Stimulated activated CD4-positive, alpha-beta T cell treated with anti-CD3 and anti-CD28 coated beads, Interleukin-1b, Interleukin-23, amount 100 ng/mL, for 4 hours (primary cell): ENCODE data around the gene USO1.
"Not testable (repeated sequence)": the region's sequence is repeated elsewhere in the genome, so short reads cannot be mapped to it uniquely, and the experiment has no call there.

Experiments
- DNase-seq, 2 donors: peaks; one replicate each; pipeline ENCODE4 v3.0.0-alpha.2; 2020; ENCODE audit warnings: low read depth in 2 of 2

The USO1 gene

DNA sequence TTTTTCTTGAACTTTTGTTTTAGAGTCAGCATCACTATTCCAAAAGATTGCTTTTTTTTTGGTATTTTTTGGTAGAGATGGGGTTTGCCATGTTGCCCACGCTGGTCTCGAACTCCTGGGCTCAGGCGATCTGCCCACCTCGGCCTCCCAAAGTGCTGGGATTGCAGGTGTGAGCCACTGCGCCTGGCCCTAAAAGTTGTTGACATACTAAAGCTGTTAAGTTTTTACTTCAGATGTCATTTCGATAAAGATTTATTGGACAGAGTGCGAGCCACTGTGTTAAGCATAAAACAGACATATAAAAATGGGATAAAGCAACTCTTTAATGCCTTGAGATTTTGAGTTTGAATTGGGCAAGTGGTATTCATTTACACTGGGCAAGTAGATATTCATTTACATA lies 28.3 kb downstream of the USO1 start:
- no peak for DNase-seq

DNA sequence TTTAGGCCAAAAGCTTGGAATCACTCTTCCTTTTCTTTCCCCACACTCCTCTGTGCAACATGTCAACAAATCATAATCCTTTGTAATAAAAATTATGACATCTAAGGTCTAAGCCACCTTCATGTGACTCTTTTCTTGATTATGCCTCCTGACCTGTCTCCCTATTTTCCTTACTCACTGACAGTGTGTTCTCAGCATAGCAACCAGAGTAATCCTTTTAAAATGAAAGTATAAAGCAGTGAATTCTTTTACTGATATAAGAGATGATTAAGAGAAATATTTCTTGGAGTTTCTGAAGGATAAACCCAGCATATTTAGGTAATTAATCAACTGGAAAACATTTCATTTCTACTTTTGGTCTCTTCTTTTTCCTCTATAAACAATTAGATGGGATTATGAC lies 44.7 kb downstream of the USO1 start:
- DNase-seq = no peak

DNA sequence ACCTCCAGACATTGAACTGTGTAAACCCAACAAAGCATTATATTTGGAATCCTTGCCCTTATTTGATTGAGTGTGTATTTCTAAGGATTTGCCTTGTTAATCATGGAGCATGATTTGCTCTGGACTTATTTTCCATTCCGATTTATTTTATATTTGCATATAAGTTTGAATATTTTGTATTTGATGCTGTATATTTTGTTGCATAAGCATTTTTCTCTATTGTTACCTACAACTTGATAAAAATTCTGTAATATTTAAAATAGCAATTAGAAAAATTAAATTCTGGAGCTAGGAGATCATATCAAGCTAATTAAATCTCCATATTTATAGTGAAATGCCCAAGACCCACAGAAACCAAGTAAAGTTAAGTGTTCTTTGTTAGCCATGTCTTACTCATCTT lies 47.2 kb downstream of the USO1 start:
- no peak for DNase-seq

DNA sequence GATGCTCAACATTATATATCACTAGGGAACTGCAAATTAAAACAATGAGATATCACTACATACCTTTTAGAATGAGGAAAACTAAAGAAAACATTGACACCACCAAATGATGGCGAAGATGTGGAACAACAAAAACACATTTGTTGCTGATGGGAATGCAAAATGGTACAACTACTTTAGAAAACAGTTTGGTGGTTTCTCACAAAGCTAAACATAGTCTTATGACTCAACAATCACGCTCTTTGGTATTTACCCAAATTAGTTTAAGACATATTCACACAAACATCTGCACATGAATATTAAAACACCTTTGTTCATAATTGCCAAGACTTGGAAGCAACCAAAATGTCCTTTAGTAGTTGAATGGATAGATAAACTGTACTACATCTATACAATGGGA lies 53.2 kb downstream of the USO1 start:
- DNase-seq = no peak

DNA sequence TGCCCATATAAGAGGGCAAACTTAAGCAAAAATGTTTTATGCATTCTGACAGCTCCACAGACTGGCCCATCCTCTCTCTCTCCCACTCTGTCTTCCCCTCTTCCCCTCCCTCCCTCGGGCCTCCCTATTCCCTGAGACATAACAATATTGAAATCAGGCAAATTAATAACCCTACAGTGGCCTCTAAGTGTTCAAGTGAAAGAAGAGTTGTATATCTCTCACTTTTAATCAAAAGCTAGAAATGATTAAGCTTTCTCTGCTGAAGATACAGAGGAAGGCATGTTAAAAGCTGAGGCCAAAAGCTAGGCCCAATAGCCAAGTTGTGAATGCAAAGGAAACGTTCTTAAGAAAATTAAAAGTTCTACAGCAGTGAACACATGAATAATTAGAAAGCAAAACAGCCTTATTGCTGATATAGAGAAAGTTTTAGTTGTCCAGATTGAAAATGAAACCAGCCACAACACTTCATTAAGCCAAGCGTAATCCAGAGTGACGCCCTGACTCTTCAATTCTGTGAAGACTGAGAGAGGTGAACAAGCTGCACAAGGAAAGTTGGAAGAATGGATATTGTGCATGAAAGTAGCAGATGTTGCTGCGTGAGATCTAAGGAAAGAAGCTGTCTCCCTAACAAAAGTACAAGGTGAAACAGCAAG lies 54.9 kb downstream of the USO1 start:
- DNase-seq = no peak

DNA sequence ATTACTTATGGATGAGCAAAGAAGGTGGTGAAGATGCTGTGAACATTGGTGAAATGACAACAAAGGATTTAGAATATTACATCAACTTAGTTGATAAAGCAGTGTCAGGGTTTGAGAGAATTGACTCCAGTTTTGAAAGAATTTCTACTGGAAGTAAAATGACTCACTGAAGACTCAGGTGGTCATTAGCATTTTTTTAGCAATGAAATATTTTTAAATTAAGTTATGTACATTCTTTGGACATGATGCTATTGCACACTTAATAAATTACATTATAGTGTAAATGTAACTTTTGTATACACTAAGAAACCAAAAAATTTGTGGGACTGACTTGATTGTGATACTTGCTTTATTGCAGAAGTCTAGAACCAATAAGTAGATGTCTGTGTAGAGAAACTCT lies 56.9 kb downstream of the USO1 start:
- DNase-seq = no peak

DNA sequence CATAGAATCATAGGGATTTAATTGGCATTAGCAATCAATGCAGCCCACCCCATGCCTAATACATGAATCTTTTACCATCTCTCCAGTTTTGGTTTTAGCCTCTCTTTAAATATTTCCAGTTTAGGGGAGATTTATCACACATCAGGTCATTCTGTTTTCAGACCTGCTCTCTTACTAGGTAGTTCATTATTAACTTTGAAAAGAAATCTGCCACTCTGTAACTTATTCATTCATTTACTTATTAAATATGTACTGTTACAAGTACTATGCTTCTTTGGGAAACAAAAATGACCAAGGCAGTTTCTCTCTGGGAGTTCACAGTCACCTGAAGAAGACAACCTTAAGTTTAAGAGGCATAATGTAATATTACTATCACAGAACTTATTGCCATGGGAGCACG lies 62.1 kb downstream of the USO1 start:
- DNase-seq = no peak

DNA sequence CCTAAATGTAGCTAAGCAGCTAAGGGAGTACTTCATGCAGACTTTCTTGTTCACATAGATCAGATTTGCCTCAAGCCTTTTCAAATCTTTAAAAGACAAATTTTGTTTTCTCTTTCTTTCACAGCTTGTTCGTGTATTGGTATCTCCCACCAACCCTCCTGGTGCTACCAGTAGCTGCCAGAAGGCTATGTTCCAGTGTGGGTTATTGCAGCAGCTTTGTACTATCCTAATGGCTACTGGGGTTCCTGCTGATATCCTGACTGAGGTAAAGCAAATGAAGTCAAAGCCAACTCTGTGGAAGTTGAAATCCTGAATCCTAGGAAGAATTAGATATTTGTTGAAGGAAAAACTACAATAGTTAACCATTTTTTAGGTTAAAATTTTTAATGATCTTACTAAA lies 62.6 kb downstream of the USO1 start:
- no peak for DNase-seq

DNA sequence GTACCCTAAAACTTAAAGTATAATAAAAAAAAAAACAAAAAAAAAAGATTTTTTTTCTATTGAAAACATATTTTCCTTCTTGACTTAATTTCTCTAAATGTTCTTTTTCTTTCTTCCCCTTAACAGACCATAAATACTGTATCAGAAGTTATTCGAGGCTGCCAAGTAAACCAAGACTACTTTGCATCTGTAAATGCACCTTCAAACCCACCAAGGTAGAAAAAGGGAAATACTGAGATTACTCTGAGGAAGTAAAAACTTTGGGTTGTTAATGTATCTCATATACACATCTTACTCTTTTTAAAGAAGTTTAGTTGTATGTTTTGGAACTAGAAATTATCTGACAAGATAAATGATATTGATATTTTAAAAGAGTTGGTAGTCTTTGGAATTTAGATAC lies 65.6 kb downstream of the USO1 start:
- no peak for DNase-seq

DNA sequence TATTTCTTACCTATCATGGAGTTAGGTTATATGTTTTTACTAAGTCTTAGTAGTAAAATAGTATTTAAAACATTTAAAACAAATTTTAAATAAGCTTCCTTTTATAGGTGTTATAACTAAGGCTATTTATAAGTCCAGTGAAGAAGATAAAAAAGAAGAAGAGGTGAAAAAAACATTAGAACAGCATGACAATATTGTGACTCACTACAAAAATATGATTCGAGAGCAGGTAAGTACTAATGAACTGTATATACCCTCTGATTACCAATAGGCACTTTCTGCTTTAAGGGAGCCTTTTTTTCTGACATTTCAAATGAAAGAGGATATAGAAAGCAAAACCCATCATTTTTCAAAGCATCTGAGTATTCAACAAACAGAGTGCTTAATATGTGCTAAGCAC lies 76.6 kb downstream of the USO1 start:
- no peak for DNase-seq

DNA sequence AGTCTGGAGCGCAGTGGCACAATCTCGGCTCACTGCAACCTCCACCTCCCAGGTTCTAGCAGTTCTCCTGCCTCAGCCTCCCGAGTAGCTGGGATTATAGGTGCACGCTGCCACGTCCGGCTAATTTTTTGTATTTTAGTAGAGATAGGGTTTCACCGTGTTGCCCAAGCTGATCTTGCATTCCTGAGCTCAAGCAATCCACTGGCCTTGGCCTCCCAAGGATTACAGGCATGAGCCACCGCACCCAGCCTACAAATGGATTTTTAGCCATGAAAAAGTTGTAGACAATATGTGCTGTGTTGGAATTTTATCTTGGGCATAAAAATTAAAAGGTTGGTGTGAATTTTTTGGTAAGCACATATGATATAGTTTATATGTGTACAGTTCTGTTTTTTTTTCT lies 81.7 kb downstream of the USO1 start:
- DNase-seq = not testable (repeated sequence)

DNA sequence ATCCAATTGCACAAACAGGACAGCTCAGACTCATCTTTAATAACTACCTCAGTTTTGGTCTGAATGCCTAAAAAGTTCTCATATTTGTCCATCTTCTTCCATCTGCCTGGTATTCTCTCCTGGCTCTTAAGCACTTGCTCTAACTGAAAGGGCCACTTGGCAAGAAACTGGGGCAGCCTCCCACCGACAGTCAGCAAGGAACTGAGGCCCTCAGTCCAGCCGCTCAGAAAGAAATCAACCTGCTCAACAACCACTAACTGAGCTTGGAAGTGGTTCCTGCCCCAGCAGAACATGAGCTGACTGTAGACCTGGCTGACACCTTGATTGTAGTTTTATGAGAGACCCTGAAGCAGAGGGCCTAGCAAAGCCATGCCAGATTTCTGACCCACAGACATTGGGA lies 93.5 kb downstream of the USO1 start:
- DNase-seq = no peak

DNA sequence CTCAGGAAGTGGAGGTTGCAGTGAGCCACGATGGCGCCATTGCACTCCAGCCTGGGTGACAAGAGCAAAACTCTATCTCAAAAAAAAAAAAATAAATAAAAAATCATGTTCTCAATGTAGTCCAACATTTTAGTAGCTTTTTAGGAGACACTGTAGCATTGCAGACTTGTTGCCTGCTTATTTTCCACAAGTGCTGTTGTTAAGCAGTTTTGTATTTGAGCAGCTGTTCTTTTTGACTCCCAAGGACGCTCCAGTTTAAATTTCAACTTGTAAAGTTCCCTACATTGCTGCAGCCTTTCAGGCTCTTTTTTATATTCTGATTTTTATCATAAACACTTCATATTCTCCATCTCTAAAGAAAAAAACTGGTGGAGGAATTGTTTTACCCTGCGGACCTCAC lies 94.7 kb downstream of the USO1 start:
- no peak for DNase-seq

DNA sequence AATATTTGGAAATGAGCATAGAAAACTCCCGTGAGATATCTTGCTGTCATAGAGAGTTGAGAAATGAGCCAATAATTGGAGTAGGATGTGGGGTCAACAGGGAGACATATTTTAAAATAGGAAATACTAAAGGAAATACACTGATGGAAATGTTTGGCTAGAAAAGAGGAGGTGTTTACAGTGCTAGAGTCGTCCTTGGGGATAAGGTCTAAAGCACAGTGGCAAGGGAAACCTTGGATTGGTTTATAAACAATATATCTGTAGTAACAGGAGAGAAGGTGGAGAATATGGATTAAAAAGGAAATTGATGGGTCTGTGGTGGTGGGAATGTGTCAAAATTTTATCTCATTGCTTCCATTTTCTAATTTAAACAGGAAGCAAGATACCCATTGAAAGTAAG lies 95.8 kb downstream of the USO1 start:
- no peak for DNase-seq

DNA sequence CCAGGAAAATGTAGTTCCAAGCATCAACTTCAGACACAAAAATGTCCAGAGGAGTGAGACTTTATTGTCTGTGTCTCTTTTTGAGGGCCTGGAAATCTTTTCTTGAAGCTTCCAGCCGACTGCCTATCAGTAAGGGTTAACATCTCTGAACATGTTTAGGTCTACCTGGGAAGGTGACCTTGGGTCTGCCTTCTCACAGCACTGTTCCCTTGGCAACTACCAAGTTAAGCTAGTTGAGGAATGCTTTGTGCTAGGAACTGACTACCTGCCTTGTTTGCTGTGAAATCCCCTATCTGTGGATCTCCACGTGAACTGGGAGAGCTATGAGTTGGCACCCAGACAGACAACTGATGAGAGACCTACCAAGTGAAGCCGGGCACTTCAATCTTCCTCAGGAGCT lies 96.3 kb downstream of the USO1 start:
- DNase-seq = no peak

DNA sequence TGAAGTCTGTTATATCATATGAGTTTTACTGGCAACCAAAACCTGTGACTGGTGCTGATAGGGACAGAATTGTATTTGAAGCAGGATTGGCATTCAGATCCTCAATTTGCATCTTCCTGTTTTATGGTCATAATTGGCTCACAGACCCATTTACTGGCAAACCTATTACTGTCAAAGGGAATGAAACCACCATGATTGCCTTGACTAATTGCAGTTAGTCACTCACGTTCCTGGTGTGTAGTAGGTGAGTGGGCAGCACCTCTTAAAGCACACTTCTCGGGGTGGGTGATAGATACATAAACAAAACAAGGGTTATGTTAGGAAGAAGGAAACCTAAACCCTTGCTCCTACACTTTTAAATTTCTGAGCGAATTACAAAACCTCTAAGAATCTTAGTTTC lies 96.8 kb downstream of the USO1 start:
- DNase-seq = no peak

DNA sequence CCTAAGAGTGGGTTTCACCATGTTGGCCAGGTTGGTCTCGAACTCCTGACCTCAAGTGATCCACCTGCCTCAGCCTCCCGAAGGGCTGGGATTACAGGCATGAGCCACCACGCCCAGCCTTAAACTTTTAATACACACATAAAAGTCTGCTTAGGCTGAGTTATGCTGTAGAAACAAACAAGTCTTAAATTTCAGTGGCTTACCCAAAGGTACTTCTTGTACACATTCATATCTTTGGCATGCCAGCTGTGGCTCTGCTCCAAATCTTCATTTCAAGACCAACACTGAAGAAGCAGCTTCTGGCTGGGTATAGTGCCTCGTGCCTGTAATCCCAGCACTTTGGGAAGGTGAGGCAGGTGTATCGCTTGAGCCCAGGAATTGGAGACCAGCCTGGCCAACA lies 97.6 kb downstream of the USO1 start:
- DNase-seq = no peak

DNA sequence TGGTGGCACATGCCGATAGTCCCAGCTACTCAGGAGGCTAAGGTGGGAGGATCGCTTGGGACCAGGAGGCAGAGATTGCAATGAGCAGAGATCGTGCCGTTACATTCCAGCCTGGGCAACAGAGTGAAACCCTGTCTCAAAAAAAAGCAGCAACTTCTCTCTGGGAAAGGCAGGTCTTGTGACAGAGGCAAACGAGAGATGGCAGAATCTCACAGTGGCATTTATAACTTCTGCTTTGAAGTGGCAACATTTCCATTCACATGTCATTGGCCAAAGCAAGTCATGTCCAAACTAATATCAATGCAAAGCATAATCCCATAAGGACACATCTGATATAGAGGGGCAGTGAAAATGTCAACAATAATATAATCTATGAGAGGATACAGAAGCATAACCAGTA lies 98.0 kb downstream of the USO1 start:
- no peak for DNase-seq

DNA sequence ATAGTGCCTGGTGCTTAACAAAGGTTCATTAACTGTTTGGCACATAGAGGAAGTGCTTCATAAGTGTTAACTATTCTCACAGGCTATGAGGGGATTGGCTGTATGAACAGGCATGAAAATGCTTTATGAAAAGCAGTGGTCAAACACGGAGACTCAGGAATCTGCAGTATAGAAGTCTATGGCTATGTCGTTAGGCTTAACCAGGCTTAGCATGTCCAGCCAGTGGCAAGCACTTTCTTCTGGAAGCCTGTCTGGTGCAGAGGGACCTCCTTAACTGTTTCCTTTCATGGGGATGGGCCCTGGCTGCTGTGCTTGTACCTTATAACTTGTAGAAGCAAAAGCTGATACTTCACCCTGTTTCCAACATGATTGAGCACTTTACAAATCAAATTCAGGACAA lies 99.4 kb downstream of the USO1 start:
- DNase-seq = no peak

DNA sequence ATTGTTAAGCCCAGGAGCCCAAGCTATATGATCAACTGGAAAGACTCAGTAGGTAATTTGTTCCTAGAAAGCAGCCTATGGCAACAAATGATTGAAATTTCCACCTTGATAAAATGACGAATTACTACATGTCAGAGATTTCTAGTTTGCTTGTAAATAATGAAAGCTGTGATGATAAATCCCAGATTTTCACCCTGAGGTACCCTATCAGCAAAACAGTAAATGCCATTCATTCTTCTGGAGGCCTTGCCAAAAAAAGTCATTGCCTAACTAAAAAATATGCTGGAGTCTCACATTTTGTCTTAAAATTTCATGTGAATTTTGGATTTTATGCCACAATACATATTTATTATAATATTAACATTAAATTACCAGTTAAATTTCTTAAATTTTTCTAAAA lies 106.5 kb downstream of the USO1 start:
- DNase-seq = no peak

DNA sequence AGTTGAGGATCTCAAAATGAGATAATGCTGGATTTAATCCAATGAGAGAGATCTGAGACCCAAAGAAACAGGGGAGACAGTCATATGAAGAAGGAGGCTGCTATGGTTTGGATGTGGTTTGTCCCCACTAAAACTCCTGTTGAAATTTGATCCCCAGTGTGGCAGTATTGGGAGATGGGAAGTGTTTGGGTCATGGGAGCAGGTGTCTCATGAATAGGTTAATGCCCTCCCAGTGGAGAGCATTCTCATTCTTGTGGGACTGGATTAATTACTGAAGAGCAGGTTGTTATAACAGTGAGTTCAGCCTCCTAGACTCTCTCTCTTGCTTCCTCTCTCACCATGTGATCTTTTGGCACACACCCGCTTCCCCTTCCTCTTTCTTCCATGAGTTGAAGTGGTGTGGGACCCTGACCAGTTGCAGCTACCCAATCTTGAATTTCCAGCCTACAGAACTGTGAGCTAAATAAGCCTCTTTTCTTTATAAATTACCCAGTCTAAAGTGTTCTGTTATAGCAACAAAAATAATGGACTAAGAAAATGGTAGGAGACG lies 107.6 kb downstream of the USO1 start:
- no peak for DNase-seq

DNA sequence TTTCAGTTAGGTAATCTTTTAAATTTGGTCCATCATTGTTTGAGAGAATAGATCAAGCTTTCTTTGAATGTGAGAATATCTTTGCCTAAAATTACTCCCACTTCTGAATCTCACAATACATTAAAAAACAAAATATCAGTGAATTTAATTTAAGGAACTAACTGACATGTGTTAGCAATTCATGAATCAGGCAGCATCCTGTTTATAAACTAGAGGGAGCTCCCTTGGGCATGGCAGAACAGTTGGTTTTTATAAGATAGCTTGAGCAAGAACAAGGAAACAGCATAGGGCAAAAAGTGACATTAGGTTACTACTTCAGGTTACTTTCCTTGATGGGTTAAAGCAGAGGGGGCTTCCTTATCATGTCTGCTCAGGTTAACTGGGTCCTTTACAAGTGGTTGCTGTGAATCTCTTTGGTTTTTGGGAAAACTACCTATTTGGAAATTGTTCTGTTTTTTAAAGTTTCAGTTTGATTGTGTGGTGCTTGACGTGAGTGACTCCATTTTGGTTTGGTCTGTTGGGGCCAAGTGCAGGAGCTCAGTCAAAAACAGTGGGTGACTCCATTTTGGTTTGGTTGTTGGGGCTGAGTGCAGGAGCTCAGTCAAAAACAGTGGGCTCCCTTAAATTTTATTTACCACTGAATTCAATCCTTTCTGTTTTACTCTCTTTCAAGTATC lies 109.9 kb downstream of the USO1 start:
- no peak for DNase-seq

DNA sequence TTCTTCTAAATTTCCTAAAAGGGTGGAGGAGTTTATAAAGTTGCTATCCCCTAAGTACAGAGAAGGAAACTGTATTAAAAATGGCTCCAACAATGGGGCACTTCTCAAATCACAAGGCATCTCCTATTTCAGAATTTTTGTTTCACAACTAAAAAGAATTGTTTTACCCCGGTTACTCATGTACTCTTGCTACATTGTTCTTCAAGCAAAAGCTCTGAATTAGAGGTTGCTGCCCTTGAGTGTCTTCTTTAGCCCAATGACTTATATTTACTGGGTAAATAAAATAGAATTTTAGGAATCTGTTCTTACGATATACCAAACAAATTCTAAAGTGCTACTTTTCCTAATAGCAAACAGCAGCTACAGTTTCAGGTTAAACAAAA lies 110.4 kb downstream of the USO1 start:
- no peak for DNase-seq
